ENCODE results near the gene PARN.
A peak's percentile ranks its signal among the peaks of the same experiment; 100 is the strongest.

PARN gene

GRCh38 chr16:14502932-14503741 lies 126.9 kb downstream of the PARN start:
- H3K4me3 ChIP-seq (ENCODE audit: low read depth, low read length): no peak overlapping the region
- TF ChIP-seq CTCF (IDR thresholded peaks at IDR 0.05; ENCODE audit: insufficient read depth, low read length, missing control alignments): no peak
- CTCF ChIA-PET: interaction anchor here (0.9 to 2.9 kb wide), 3 partner anchors 10 to 194 kb away, joined by 3 to 13 read pairs (median 4); no protein-coding TSS in a partner anchor
- no peak for DNase-seq (ENCODE audit: low read depth, low spot score)
- POLR2A ChIA-PET: interaction anchor here (0.6 to 3.0 kb wide), 2 partner anchors 8 to 18 kb away, joined by 8 to 20 read pairs; no protein-coding TSS in a partner anchor

GRCh38 chr16:14502256-14502875 lies 127.7 kb downstream of the PARN start:
- no peak for TF ChIP-seq CTCF (IDR thresholded peaks at IDR 0.05; ENCODE audit: insufficient read depth, low read length, missing control alignments)
- no peak for DNase-seq (ENCODE audit: low read depth, low spot score)
- ChIA-PET CTCF (interaction anchor here (0.9 to 2.9 kb wide), 7 partner anchors 8 to 201 kb away, joined by 3 to 13 read pairs (median 4); no protein-coding TSS in a partner anchor), POLR2A (interaction anchor here (0.6 to 3.0 kb wide), 6 partner anchors 9 to 199 kb away, joined by 3 to 20 read pairs (median 6); no protein-coding TSS in a partner anchor)
- H3K4me3 ChIP-seq (ENCODE audit: low read depth, low read length): no peak overlapping the region

- peak; percentile 72 for DNase-seq (ENCODE audit: low read depth, low spot score)
- no peak overlapping the region; the same call in 1 of the 2 replicates for H3K4me3 ChIP-seq (ENCODE audit: low read depth, low read length)
- TF ChIP-seq CTCF (IDR thresholded peaks at IDR 0.05; ENCODE audit: insufficient read depth, low read length, missing control alignments): no peak
- POLR2A ChIA-PET: interaction anchor here (0.8 to 3.0 kb wide), 5 partner anchors 10 to 198 kb away, joined by 3 to 20 read pairs (median 4); no protein-coding TSS in a partner anchor
- CTCF ChIA-PET: interaction anchor here (0.9 to 2.9 kb wide), 8 partner anchors 9 to 200 kb away, joined by 3 to 13 read pairs (median 4); no protein-coding TSS in a partner anchor
These were observed 128.5 kb downstream of the PARN start for GRCh38 chr16:14501331-14502255.

- no peak for DNase-seq (ENCODE audit: low read depth, low spot score)
- POLR2A ChIA-PET: interaction anchor here (1.9 to 3.0 kb wide), 2 partner anchors 11 to 14 kb away, joined by 7 to 20 read pairs; no protein-coding TSS in a partner anchor
- CTCF ChIA-PET: interaction anchor here (1.0 to 2.2 kb wide), 4 partner anchors 10 to 28 kb away, joined by 4 to 7 read pairs (median 4); no protein-coding TSS in a partner anchor
- H3K4me3 ChIP-seq (ENCODE audit: low read depth, low read length): no peak overlapping the region
- no peak for TF ChIP-seq CTCF (IDR thresholded peaks at IDR 0.05; ENCODE audit: insufficient read depth, low read length, missing control alignments)
These were observed 129.3 kb downstream of the PARN start for GRCh38 chr16:14500791-14501190.

GRCh38 chr16:14499110-14499509 lies 130.9 kb downstream of the PARN start:
- ChIA-PET POLR2A (no interaction called here), CTCF (interaction anchor here (0.9 to 1.3 kb wide), 2 partner anchors 10 to 249 kb away, joined by 3 read pairs; no protein-coding TSS in a partner anchor)
- TF ChIP-seq CTCF (IDR thresholded peaks at IDR 0.05; ENCODE audit: insufficient read depth, low read length, missing control alignments): no peak
- no peak for DNase-seq (ENCODE audit: low read depth, low spot score)
- H3K4me3 ChIP-seq (ENCODE audit: low read depth, low read length): no peak overlapping the region
